ENCODE measurements around the gene GPC1. TPM values are rescaled to one million over a fixed set of nuclear protein-coding genes. Genes with fewer than 3 reads are reported as not detected.
A peak's percentile ranks its signal among the peaks of the same experiment; 100 is the strongest.

GPC1 gene
- total RNA-seq, 1 donor from 2014 or later = 5.9 TPM

DNA sequence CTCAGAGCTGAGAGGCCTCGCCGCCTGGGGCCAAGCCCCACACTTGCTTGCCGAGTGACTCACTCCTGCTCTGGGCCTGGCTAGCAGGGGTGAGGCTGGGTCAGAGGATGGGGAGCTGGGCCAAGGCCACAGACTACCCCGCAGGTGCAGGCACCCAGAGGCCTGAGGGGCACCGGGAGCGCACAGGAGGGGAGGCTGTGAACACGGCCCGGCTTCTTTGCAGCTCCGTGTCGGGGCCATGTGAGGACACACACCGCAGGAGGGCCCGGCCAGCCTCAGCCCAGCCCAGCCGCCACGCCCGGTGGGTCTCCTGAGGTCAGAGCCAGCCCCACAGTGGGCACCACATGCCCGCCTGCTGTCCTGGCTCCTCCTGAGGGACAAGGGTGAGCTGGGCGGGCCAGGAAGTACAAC is 8.4 kb downstream of the GPC1 start:
- H3K4me1 Mint-ChIP-seq = no peaks in the 10 kb centered on the region
- no peaks in the 10 kb centered on the region for H3K9me3 Mint-ChIP-seq
- no peak overlapping the region for H3K4me3 Mint-ChIP-seq
- no peak overlapping the region for H3K27ac Mint-ChIP-seq
- intact Hi-C loops (cut with micrococcal nuclease) = no loop called here
- H3K36me3 Mint-ChIP-seq (ENCODE audit: low read depth) = no peaks in the 10 kb centered on the region
- H3K27me3 Mint-ChIP-seq = no peaks in the 10 kb centered on the region
- DNase-seq = no peak

DNA sequence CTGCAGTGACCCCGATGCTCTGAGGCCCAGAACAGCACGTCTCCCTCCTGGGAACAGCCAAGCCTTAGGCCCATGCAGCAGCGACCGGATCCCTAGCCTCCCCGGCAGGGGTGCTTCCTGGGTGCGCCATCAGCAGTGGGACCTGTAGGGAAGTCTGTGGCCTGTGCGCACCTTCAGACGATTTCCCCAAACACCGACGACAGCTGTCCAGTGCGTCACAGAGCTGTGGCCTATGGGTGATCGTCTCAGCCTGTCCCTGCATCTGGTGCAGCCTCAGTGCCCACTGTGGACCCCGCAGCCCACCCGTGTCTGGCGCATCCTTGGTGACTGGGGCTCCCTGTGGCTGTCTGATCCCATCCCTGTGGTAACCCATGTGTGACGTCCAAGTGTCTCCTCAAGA is 9.0 kb downstream of the GPC1 start:
- no peaks in the 10 kb centered on the region for H3K9me3 Mint-ChIP-seq
- H3K4me3 Mint-ChIP-seq = no peak overlapping the region
- H3K27ac Mint-ChIP-seq = no peak overlapping the region
- no peak for DNase-seq
- intact Hi-C loops (cut with micrococcal nuclease) = no loop called here
- H3K4me1 Mint-ChIP-seq = no peaks in the 10 kb centered on the region
- no peaks in the 10 kb centered on the region for H3K27me3 Mint-ChIP-seq
- H3K36me3 Mint-ChIP-seq (ENCODE audit: low read depth) = no peaks in the 10 kb centered on the region

DNA sequence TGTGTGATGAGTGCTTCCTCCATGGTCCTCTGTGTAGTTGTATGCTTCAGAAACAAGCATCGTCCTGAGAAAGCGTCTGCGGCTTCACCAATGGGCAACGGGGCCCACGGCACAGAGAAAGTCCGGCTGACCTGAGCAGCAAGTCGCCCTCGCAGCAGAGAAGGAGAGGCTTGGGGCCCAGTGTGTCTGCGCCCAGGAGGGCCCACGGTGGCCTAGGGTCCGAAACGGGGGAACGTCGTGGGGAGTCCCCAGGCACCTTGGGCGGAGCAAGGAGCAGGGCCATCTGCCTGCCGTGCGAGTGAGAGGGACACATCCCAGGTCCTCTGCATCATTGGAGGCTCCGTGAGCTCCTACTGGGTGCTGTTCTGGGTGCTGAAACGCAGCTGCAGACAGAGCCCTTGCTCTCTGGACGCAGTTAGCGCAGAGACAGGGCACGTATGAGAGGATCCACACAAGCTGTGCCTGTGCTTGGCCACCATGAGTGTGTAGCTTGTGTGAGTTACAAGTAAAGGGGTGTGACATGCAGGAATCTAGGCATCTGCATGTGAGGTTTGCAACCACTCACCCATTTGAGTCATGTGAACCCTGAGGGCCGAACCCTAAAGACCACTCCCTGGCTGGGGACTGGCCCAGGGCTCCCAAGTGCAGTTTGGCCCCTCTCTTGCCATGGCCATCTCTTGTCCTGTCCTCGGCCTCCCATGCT is 10.6 kb downstream of the GPC1 start:
- H3K9me3 Mint-ChIP-seq = no peaks in the 10 kb centered on the region
- no peaks in the 10 kb centered on the region for H3K4me1 Mint-ChIP-seq
- intact Hi-C loops (cut with micrococcal nuclease) = no loop called here
- no peak overlapping the region for H3K4me3 Mint-ChIP-seq
- no peaks in the 10 kb centered on the region for H3K36me3 Mint-ChIP-seq (ENCODE audit: low read depth)
- H3K27ac Mint-ChIP-seq = no peak overlapping the region
- H3K27me3 Mint-ChIP-seq = peaks cover 16% of the 10 kb centered on the region
- no peak for DNase-seq

DNA sequence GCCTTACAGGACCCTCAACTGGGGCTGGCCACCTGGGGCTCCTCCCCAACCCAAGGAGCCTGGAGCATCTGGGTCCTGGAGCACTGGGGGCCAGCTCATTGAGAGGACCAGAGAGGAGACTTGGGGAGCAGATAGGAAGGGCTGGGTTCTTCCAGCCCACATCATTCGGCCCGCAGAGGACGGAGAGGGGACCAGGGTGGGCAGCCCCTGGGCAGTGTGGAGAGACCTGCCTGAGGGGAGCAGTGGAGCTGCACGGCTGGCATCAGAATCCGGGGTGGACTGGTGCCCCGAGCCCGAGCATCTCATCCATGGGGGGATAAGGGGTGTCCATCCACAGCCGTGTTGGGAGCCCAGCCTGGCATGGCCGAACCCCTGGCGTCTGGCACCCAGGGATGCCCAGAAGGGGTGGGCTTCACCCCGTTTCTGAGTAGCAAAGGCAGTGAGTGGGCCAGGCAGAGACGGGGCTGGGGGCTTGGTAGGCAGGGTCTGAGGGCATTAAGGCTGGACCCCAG is 11.3 kb downstream of the GPC1 start:
- intact Hi-C loops (cut with micrococcal nuclease) = no loop called here
- no peak for DNase-seq

DNA sequence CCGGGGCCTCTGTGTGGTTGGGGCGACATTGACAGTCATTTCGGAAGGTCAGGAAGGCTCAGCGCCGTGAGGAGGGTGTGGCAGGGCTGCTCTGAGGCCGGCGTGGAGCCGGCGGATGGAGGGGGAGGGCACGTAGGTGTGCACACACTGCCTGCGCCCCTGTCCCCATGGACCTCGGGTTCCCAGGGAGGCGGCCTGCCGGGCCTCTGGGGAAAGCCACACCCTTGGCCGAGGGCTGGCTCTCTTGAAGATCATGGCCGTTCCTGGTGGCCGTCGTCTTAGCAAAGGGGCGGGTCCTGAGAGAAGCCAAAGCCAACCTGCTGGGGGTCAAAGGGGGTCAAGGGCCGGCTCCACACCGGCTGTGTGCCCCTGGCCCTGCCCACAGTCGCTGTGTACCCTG is 11.9 kb downstream of the GPC1 start:
- Mint-ChIP-seq H3K27ac (no peak overlapping the region), H3K27me3 (peaks cover 26% of the 10 kb centered on the region), H3K9me3 (no peaks in the 10 kb centered on the region), H3K36me3 (ENCODE audit: low read depth) (no peaks in the 10 kb centered on the region), H3K4me3 (no peak overlapping the region), H3K4me1 (no peaks in the 10 kb centered on the region)
- intact Hi-C loops (cut with micrococcal nuclease) = no loop called here
- DNase-seq = no peak

More for the DNA sequence above, 11.3 kb downstream of the GPC1 start:
- H3K9me3 Mint-ChIP-seq = no peaks in the 10 kb centered on the region
- H3K4me3 Mint-ChIP-seq = no peak overlapping the region
- no peak overlapping the region for H3K27ac Mint-ChIP-seq
- H3K4me1 Mint-ChIP-seq = no peaks in the 10 kb centered on the region
- peaks cover 21% of the 10 kb centered on the region for H3K27me3 Mint-ChIP-seq
- no peaks in the 10 kb centered on the region for H3K36me3 Mint-ChIP-seq (ENCODE audit: low read depth)

DNA sequence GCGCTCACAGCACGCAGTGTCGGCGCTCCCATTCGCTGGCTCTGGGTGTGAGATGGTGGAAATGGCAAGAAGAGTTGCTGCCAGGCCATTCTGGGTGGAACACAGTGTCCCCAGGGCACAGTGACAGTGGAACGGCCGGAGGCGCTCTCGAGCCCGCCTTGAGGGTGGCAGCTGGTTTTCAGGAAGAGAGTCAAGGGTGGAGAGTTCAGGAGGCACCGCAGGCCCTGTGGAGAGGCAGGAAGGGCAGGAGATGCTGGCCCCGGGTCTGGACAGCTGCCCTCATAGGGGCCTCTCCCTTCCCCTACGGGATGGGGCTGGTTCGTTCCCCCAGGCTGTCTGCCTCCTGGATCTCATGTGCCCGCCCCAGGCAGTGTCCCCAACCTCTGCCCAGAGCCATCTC is 12.5 kb downstream of the GPC1 start:
- Mint-ChIP-seq H3K9me3 (no peaks in the 10 kb centered on the region), H3K4me1 (no peaks in the 10 kb centered on the region), H3K4me3 (no peak overlapping the region), H3K36me3 (ENCODE audit: low read depth) (no peaks in the 10 kb centered on the region), H3K27me3 (peaks cover 26% of the 10 kb centered on the region), H3K27ac (no peak overlapping the region)
- DNase-seq = no peak
- intact Hi-C loops (cut with micrococcal nuclease) = no loop called here

DNA sequence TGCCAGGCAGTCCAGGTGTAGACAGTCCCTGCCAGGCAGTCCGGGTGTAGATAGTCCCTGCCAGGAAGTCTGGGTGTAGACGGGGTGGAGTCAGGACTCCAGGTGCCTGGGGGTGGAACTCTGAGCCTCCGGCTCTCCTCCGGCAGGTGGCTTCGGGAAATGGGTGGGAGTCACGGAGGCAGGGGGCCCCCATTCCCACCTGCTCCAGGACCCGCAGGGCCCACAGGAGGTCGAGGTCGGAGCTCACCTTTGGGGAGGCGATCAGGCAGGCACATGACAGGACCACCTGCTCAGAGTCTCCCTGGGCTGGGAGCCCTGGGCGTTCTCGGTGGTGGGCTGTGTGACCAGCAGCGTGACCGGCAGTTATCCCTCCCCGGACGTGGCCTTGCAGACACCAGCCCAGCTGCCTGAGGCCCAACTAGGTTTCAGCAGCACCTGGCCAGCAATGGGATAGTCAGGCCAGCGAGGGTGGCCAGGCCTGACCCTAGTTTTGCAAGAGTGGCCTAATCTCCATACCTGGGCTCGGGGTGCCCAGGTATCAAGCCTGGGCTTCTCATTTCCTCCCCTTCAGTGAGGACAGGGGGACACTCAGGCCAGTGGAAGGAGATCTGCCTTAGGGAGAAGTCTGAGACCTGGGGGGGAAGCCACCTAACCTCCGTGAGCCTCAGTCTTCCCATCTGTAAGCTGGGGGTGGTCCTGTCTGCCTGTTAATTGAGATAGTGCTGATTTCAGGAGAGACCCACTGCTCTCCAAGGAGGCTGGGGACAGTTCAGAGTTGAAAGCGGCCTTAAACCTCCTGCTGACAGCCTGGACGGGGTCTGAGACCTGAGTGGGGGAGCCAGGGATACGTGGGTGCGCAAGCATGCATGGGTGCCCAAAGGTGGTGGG is 13.2 kb downstream of the GPC1 start:
- H3K27me3 Mint-ChIP-seq = peaks cover 26% of the 10 kb centered on the region
- H3K4me3 Mint-ChIP-seq = no peak overlapping the region
- H3K9me3 Mint-ChIP-seq = no peaks in the 10 kb centered on the region
- intact Hi-C loops (cut with micrococcal nuclease) = no loop called here
- no peak for DNase-seq
- H3K36me3 Mint-ChIP-seq (ENCODE audit: low read depth) = no peaks in the 10 kb centered on the region
- no peak overlapping the region for H3K27ac Mint-ChIP-seq
- no peaks in the 10 kb centered on the region for H3K4me1 Mint-ChIP-seq

DNA sequence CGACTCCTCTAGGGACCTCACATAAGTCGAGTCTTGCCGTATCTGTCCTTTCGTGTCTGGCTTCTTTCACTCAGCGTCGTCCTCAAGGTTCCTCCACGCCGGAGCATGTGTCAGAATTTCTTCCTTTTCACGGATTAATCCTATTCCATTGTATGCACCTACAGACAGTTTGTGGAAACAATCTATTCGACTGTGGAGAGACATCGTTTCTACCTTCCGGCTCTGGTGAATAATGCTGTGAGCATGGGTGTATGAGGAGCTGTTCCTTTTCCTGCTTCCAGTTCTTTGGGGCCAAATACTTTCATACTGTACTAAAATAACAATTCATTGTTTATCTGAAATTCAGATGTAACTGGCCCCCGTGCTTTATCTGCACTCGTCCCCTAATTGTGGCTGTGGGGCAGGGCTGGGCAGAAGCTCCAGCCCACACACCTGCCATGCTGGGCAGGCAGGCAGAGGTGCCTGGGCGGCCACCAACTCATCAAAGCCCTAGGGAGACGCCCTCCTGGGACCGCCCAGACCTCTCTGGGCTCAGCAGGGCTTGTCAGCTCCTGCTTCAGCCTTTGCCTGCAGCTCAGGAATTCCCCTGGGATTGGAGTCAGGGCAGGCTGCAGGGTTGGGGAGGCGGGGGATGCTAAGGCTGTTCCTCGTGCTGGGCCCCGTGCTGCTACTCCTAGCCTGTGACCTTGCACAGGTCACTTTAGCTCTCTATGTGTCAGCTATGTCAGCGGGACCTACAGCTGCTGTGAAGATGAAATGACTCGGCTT is 14.5 kb downstream of the GPC1 start:
- Mint-ChIP-seq H3K9me3 (no peaks in the 10 kb centered on the region), H3K4me3 (no peak overlapping the region), H3K27ac (no peak overlapping the region), H3K4me1 (peaks cover 3% of the 10 kb centered on the region), H3K36me3 (ENCODE audit: low read depth) (no peaks in the 10 kb centered on the region), H3K27me3 (peaks cover 38% of the 10 kb centered on the region)
- intact Hi-C loops (cut with micrococcal nuclease) = no loop called here
- no peak for DNase-seq

DNA sequence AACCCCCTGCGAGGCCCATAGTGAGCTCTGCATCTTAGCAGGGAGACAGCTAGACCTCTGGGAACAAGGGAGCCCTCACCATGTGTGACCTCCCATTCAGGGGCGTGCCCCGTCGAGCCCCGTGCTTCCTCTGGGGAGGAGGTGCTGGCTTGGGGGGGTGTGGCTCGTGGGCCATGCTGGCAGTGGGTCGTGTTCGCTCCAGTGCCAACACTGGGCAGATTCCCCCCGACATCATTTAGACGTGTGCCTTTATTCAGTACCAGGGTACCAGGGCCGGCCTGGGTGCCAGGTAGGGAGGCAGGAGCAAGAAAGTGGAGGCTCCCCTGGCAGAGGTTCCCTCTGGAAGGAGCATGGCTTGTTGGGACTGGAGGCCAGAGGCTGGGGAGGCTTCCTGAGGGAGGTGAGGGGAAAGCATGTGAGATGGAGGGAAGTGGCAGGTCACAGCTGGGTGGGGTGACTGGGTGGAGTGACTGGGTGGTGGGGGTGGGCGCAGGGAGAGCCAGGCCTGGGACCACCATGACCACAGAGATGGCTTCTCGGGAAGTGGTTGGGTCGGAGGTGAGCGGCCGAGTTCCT is 15.2 kb downstream of the GPC1 start:
- H3K27me3 Mint-ChIP-seq = peaks cover 40% of the 10 kb centered on the region
- H3K27ac Mint-ChIP-seq = no peak overlapping the region
- peaks cover 3% of the 10 kb centered on the region for H3K4me1 Mint-ChIP-seq
- intact Hi-C loops (cut with micrococcal nuclease) = no loop called here
- H3K4me3 Mint-ChIP-seq = no peak overlapping the region
- H3K36me3 Mint-ChIP-seq (ENCODE audit: low read depth) = no peaks in the 10 kb centered on the region
- no peaks in the 10 kb centered on the region for H3K9me3 Mint-ChIP-seq
- no peak for DNase-seq

DNA sequence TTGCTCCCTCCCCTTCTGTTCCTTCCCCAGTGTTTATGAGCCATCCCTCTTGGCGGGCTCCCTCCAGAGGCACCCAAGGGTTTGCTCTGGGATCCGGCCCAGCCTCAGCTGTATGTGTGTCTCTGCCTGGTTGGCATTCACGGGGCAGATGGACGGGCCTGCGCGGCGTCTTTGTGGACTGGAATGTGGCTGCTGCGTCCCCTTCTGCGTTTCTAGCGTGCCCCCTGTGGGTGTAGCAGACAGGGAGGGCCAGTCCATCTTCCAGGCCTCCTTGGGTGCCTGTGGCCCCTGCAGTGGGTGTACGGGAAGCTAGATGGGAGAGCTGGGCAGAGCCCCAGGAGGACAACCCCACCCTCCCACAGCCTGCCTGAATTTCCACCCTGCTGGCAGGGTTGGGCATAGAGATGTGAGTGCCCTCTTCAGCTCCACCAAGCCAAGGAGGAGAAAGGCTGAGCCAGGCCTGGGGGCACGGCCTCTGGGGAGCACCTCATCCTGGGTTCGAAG is 15.7 kb downstream of the GPC1 start:
- intact Hi-C loops (cut with micrococcal nuclease) = no loop called here
- Mint-ChIP-seq H3K9me3 (no peaks in the 10 kb centered on the region), H3K4me1 (peaks cover 3% of the 10 kb centered on the region), H3K27ac (no peak overlapping the region), H3K27me3 (peaks cover 40% of the 10 kb centered on the region), H3K4me3 (no peak overlapping the region), H3K36me3 (ENCODE audit: low read depth) (no peaks in the 10 kb centered on the region)
- no peak for DNase-seq

DNA sequence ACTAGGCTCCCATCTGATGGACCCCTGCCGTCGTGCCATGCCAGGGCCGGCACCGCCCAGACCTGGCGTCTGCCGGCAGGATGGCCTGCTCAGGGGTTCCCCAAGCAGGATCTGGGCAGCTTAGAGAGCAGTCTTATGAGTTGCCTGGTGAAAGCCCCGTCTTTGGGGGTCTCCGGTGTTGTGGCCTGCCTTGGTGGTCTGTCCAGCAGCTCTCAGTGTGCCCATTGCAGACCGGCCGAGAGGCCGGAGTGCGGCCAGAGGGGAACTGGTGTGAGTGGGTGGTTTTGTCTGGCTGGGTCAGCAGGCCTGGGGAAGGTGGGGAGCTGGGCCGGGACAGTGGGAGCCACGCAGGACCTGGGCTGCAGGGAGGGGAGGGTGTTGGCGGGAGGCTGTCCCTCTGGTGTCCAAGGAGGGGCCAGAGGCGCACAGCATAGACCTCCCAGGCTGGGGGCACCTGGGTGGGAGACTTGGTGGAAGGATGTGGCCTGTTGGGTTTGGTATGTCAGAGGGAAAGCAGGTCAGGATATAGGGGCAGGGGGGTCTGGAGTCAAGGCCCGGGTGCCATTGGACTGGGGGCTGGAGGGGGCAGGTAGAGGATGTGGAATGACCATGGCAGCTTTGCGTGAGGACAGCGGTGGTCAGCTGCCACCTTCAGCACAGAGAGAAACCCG is 16.5 kb downstream of the GPC1 start:
- Mint-ChIP-seq H3K27ac (no peak overlapping the region), H3K4me3 (peak overlapping the region; percentile 43), H3K27me3 (peaks cover 45% of the 10 kb centered on the region), H3K36me3 (ENCODE audit: low read depth) (no peaks in the 10 kb centered on the region), H3K9me3 (no peaks in the 10 kb centered on the region), H3K4me1 (peaks cover 3% of the 10 kb centered on the region)
- DNase-seq = no peak
- intact Hi-C loops (cut with micrococcal nuclease) = no loop called here

DNA sequence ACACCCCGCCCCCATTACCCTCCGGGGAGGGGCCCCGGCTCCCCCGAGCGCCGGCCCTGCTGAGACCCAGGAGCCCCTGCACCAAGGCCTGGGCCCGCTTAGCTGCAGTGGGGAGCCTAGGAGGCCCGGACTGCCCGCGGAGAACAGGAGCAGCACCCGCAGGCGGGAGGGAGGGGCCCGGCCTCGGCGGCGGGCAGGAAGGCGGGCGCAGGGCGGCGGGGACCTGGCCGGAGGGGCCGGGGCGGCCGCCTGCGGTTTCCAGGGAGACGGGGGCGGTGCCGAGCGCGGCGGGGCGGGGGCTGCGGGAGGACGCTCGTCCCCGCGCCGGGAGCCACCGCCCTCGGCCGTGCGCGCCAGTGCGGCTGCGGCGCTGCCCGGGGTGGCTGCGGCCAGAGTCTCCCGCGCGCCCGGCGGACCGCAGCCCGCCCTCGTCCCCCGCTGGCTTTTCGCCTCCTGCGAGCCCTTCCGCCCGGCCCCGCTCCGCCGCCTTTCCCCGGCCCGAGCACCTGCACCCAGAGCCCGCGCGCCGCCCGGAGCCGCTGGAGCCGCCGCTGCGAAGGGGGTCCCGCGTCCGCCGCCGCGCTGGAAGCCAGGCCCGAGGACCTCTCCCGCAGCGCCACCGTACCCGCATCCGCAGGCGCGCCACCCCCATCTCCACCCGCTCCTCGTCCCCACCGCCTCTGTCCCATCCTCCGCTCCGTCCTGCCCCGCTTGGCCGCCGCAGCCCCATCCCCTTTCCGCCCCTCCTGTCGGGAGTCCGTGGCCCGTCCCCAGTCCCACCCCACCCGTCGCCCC is 17.2 kb downstream of the GPC1 start:
- DNase-seq = peak; percentile 66
- Mint-ChIP-seq H3K36me3 (ENCODE audit: low read depth) (no peaks in the 10 kb centered on the region), H3K9me3 (no peaks in the 10 kb centered on the region), H3K4me1 (peaks cover 3% of the 10 kb centered on the region), H3K27ac (no peak overlapping the region), H3K27me3 (peaks cover 45% of the 10 kb centered on the region), H3K4me3 (no peak overlapping the region)
- intact Hi-C loops (cut with micrococcal nuclease) = no loop called here
